ENCODE data around the gene OR5B2. TPM values are rescaled to one million over a fixed set of nuclear protein-coding genes. Genes with fewer than 3 reads are reported as not detected.

The OR5B2 gene
- total and polyA plus RNA-seq, 2 donors (not counting 1 experiment from before 2014, with no cell fraction given), result 0.03 TPM; not detected in 1

DNA sequence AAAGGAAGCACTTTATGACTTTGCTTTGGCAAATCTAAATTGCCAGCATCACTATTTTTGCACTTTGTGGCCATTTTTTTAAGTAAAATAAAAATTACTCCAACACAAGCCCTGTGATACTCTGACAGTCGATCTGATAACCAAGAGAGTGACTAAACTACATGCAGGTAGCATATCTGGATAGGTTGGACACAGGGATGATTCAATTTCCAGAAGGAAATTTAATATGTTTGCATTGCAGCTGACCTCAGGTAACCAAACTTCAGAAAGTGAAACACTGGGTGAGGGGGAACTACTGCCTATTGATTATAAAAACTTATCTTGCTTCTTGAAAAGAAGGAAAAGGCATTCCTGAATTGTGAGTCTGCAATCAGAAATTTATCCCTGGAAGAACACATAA is 35.2 kb downstream of the OR5B2 start:
- CTCF ChIA-PET, result no interaction called here
- H3K9ac ChIP-seq (ENCODE audit: low read length), result no peak overlapping the region
- no CpG with 5 or more reads among the region's 1 CpG for WGBS (ENCODE audit: insufficient coverage)
- no peaks in the 10 kb centered on the region for H3K4me1 ChIP-seq (ENCODE audit: control insufficient read depth in 2 of 2, insufficient read depth in 2 of 2, low read length in 2 of 2)
- Mint-ChIP-seq H3K4me1 (no peaks in the 10 kb centered on the region), H3K27me3 (peaks cover 4% of the 10 kb centered on the region), H3K9me3 (ENCODE audit: insufficient read depth) (peaks cover 4% of the 10 kb centered on the region), H3K27ac (no peak overlapping the region), H3K4me3 (no peak overlapping the region)
- no peaks in the 10 kb centered on the region for H3K27me3 ChIP-seq (replicated peaks in 1 of 4; ENCODE audit: control extremely low read depth in 1 of 4, control insufficient read depth in 3 of 4, insufficient read depth in 4 of 4, low read length in 3 of 4)
- no peaks in the 10 kb centered on the region for H4K20me1 ChIP-seq (ENCODE audit: control insufficient read depth, insufficient read depth, low read length, poor library complexity, severe bottlenecking)
- no peaks in the 10 kb centered on the region for H3K79me2 ChIP-seq (ENCODE audit: control insufficient read depth, insufficient read depth, low read length)
- no peak overlapping the region for H3K27ac ChIP-seq (ENCODE audit: low read length in 2 of 2)
- H3K4me2 ChIP-seq (replicated peaks; ENCODE audit: low read depth, low read length, poor library complexity, severe bottlenecking), result no peak overlapping the region
- H2AFZ ChIP-seq (ENCODE audit: insufficient read depth, low read depth, low read length, poor library complexity, severe bottlenecking), result no peak overlapping the region
- intact Hi-C loops (cut with micrococcal nuclease), result no loop called here
- H3K9me3 ChIP-seq (ENCODE audit: control extremely low read depth in 1 of 3, control insufficient read depth in 2 of 3, insufficient read depth in 1 of 3, low read length in 2 of 3), result peaks cover 0 to 6% (median 2%) of the 10 kb centered on the region in 3 donors
- TF ChIP-seq, protein P1, sequence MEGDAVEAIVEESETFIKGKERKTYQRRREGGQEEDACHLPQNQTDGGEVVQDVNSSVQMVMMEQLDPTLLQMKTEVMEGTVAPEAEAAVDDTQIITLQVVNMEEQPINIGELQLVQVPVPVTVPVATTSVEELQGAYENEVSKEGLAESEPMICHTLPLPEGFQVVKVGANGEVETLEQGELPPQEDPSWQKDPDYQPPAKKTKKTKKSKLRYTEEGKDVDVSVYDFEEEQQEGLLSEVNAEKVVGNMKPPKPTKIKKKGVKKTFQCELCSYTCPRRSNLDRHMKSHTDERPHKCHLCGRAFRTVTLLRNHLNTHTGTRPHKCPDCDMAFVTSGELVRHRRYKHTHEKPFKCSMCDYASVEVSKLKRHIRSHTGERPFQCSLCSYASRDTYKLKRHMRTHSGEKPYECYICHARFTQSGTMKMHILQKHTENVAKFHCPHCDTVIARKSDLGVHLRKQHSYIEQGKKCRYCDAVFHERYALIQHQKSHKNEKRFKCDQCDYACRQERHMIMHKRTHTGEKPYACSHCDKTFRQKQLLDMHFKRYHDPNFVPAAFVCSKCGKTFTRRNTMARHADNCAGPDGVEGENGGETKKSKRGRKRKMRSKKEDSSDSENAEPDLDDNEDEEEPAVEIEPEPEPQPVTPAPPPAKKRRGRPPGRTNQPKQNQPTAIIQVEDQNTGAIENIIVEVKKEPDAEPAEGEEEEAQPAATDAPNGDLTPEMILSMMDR (IDR thresholded peaks at IDR 0.05), result no peak
- TF ChIP-seq EZH2 (IDR thresholded peaks at IDR 0.05; ENCODE audit: borderline replicate concordance, insufficient read depth, low read depth, low read length, poor library complexity, severe bottlenecking), result no peak
- no peaks in the 10 kb centered on the region for H3K36me3 ChIP-seq (replicated peaks in 1 of 2; ENCODE audit: control extremely low read depth in 1 of 2, control insufficient read depth in 1 of 2, extremely low read depth in 1 of 2, insufficient read depth in 2 of 2, low read length in 1 of 2)
- no peak for ATAC-seq (ENCODE audit: low read depth)
- no peak for DNase-seq
- POLR2A ChIA-PET, result no interaction called here
- H3K4me3 ChIP-seq (ENCODE audit: control extremely low read depth in 1 of 5, extremely low read depth in 1 of 5, insufficient read depth in 1 of 5, low read depth in 2 of 5, low read length in 4 of 5), result no peak overlapping the region

DNA sequence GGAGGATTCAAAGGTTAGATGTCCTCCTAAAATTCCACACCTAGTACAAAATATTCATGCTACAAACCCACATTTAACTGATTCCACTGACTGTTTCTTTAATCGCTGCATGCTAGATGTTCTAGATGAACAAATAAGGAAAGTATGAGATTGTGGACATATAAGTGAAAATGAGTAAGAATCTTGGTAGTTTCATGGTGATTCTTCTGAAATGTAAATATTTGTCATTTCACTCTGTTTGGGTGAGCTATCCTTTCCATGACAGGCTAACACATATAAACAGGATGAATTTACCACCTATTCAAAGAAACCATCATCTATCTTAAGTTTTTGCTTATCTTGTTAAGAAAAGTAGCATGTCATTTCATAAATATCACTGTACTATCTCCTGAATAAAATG is 36.0 kb downstream of the OR5B2 start:
- no peaks in the 10 kb centered on the region for H3K4me1 ChIP-seq (ENCODE audit: control insufficient read depth in 2 of 2, insufficient read depth in 2 of 2, low read length in 2 of 2)
- peaks cover 4% of the 10 kb centered on the region for H3K27me3 Mint-ChIP-seq
- no peaks in the 10 kb centered on the region for H3K36me3 ChIP-seq (replicated peaks in 1 of 2; ENCODE audit: control extremely low read depth in 1 of 2, control insufficient read depth in 1 of 2, extremely low read depth in 1 of 2, insufficient read depth in 2 of 2, low read length in 1 of 2)
- ATAC-seq (ENCODE audit: low read depth) (no peak), DNase-seq (no peak)
- H2AFZ ChIP-seq (ENCODE audit: insufficient read depth, low read depth, low read length, poor library complexity, severe bottlenecking), result no peak overlapping the region
- H3K4me2 ChIP-seq (replicated peaks; ENCODE audit: low read depth, low read length, poor library complexity, severe bottlenecking), result no peak overlapping the region
- no peaks in the 10 kb centered on the region for H3K79me2 ChIP-seq (ENCODE audit: control insufficient read depth, insufficient read depth, low read length)
- peaks cover 4% of the 10 kb centered on the region for H3K9me3 Mint-ChIP-seq (ENCODE audit: insufficient read depth)
- H3K9me3 ChIP-seq (ENCODE audit: control extremely low read depth in 1 of 3, control insufficient read depth in 2 of 3, insufficient read depth in 1 of 3, low read length in 2 of 3), result peaks cover 0 to 6% (median 2%) of the 10 kb centered on the region in 3 donors
- no peak overlapping the region for H3K4me3 Mint-ChIP-seq
- H3K4me1 Mint-ChIP-seq, result no peaks in the 10 kb centered on the region
- ChIA-PET CTCF (no interaction called here), POLR2A (no interaction called here)
- no peak for TF ChIP-seq EZH2 (IDR thresholded peaks at IDR 0.05; ENCODE audit: borderline replicate concordance, insufficient read depth, low read depth, low read length, poor library complexity, severe bottlenecking)
- TF ChIP-seq, protein P1 (IDR thresholded peaks at IDR 0.05), result no peak
- no peak overlapping the region for H3K27ac Mint-ChIP-seq
- no peaks in the 10 kb centered on the region for H4K20me1 ChIP-seq (ENCODE audit: control insufficient read depth, insufficient read depth, low read length, poor library complexity, severe bottlenecking)
- H3K27me3 ChIP-seq (replicated peaks in 1 of 4; ENCODE audit: control extremely low read depth in 1 of 4, control insufficient read depth in 3 of 4, insufficient read depth in 4 of 4, low read length in 3 of 4), result no peaks in the 10 kb centered on the region
- H3K4me3 ChIP-seq (ENCODE audit: control extremely low read depth in 1 of 5, extremely low read depth in 1 of 5, insufficient read depth in 1 of 5, low read depth in 2 of 5, low read length in 4 of 5), result no peak overlapping the region
- H3K27ac ChIP-seq (ENCODE audit: low read length in 2 of 2), result no peak overlapping the region
- no peak overlapping the region for H3K9ac ChIP-seq (ENCODE audit: low read length)
- intact Hi-C loops (cut with micrococcal nuclease), result no loop called here
- WGBS (ENCODE audit: insufficient coverage), result no CpG with 5 or more reads among the region's 1 CpG
